ENCODE measurements around the gene RNLS. TPM values are rescaled to one million over a fixed set of nuclear protein-coding genes. Genes with fewer than 3 reads are reported as not detected.

The RNLS gene
- total RNA-seq, 1 donor from 2014 or later = 6.0 TPM

DNA sequence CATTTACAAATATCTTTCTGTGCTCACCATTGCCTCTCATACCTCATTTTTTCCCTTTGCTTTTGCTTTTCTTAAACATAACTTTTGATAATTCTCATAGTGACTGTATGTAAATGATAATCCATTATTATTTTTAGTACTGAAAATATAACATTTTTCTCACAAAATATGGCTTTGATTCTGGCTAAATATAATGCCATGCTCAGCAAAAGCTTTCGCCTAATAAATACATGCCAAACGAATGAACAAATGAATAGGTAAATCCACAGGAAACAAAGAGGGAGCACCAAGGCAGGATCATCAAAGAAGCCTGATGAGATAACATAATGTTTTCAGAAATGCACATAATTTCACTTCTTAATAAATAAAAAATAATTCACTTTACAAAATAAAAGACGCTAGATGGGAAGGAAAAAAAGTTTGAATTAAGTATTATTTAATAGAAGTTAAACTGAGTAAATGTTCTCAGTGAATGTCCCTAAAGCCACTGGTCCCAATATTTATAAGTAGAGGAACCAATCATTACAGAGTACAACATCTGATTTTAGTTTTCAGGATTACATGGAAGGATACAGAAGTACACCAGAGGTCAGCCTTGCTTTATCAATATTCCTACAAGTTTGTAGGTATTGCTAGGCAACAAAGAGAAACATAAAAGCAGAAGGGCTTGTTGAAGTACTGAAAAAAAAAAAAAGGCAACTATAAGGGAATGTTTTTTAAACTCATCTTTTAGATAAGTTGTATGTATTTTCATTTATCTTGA is 52.3 kb downstream of the RNLS start:
- H3K9me3 Mint-ChIP-seq (ENCODE audit: unreplicated experiment) = no peaks in the 10 kb centered on the region
- no peak overlapping the region for H3K27ac Mint-ChIP-seq (ENCODE audit: unreplicated experiment)
- H3K27me3 Mint-ChIP-seq (ENCODE audit: unreplicated experiment) = no peaks in the 10 kb centered on the region
- no peaks in the 10 kb centered on the region for H3K36me3 Mint-ChIP-seq (ENCODE audit: low read depth, unreplicated experiment)
- H3K4me1 Mint-ChIP-seq (ENCODE audit: unreplicated experiment) = peaks cover 32% of the 10 kb centered on the region
- DNase-seq (ENCODE audit: low spot score) = no peak
- TF ChIP-seq, protein P1, sequence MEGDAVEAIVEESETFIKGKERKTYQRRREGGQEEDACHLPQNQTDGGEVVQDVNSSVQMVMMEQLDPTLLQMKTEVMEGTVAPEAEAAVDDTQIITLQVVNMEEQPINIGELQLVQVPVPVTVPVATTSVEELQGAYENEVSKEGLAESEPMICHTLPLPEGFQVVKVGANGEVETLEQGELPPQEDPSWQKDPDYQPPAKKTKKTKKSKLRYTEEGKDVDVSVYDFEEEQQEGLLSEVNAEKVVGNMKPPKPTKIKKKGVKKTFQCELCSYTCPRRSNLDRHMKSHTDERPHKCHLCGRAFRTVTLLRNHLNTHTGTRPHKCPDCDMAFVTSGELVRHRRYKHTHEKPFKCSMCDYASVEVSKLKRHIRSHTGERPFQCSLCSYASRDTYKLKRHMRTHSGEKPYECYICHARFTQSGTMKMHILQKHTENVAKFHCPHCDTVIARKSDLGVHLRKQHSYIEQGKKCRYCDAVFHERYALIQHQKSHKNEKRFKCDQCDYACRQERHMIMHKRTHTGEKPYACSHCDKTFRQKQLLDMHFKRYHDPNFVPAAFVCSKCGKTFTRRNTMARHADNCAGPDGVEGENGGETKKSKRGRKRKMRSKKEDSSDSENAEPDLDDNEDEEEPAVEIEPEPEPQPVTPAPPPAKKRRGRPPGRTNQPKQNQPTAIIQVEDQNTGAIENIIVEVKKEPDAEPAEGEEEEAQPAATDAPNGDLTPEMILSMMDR (IDR thresholded peaks at IDR 0.05; ENCODE audit: unreplicated experiment) = no peak
- no peak overlapping the region for H3K4me3 Mint-ChIP-seq (ENCODE audit: unreplicated experiment)

DNA sequence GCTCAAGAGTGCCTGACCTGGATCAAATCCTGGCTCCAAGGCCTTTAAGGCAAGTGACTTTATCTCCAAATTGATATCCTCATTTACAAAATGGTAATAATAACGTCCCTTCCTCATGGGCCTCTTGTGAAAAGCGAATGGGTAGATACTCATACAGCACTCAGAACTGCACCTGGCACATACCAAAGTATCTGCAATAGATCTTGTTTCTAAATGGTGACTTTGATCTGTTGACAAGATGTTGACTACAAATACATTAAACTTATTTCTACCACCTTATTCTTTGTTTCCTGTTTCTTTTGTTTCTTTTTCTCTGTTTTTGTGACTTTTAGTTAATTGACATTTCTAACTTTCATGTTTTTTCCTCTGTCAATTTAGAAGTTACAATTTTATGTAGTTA is 53.0 kb downstream of the RNLS start:
- no peak overlapping the region for H3K4me3 Mint-ChIP-seq (ENCODE audit: unreplicated experiment)
- no peak for DNase-seq (ENCODE audit: low spot score)
- no peaks in the 10 kb centered on the region for H3K27me3 Mint-ChIP-seq (ENCODE audit: unreplicated experiment)
- no peaks in the 10 kb centered on the region for H3K36me3 Mint-ChIP-seq (ENCODE audit: low read depth, unreplicated experiment)
- H3K9me3 Mint-ChIP-seq (ENCODE audit: unreplicated experiment) = no peaks in the 10 kb centered on the region
- H3K4me1 Mint-ChIP-seq (ENCODE audit: unreplicated experiment) = peaks cover 32% of the 10 kb centered on the region
- no peak overlapping the region for H3K27ac Mint-ChIP-seq (ENCODE audit: unreplicated experiment)
- TF ChIP-seq, protein P1 (IDR thresholded peaks at IDR 0.05; ENCODE audit: unreplicated experiment) = no peak

- no peak for DNase-seq (ENCODE audit: low spot score)
- Mint-ChIP-seq H3K27ac (ENCODE audit: unreplicated experiment) (peak overlapping the region; percentile 6), H3K4me1 (ENCODE audit: unreplicated experiment) (peaks cover 34% of the 10 kb centered on the region), H3K9me3 (ENCODE audit: unreplicated experiment) (no peaks in the 10 kb centered on the region), H3K4me3 (ENCODE audit: unreplicated experiment) (no peak overlapping the region), H3K36me3 (ENCODE audit: low read depth, unreplicated experiment) (no peaks in the 10 kb centered on the region), H3K27me3 (ENCODE audit: unreplicated experiment) (no peaks in the 10 kb centered on the region)
- TF ChIP-seq, protein P1 (IDR thresholded peaks at IDR 0.05; ENCODE audit: unreplicated experiment) = no peak
These were observed 54.1 kb downstream of the RNLS start for GRCh38 chr10:88528806-88529570.

DNA sequence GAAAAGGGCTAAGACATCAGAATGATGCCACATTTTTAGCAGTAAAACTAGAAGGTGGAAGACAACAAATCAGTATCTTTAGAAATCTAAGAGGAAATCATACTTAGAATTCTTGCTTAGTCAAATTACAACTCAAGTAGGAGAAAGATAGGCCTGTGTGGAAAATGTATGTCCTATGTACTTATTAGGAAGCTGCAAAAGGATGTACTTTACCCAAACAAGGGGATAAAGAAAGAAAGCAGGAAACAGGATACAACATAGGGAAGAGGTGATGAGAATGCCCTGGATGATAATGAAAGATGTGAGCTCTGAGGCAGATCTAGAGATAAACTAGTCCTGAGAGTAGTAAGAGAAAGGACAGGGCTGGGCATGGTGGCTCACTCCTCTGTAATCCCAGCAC is 54.9 kb downstream of the RNLS start:
- H3K9me3 Mint-ChIP-seq (ENCODE audit: unreplicated experiment) = no peaks in the 10 kb centered on the region
- H3K27me3 Mint-ChIP-seq (ENCODE audit: unreplicated experiment) = no peaks in the 10 kb centered on the region
- no peak overlapping the region for H3K4me3 Mint-ChIP-seq (ENCODE audit: unreplicated experiment)
- H3K36me3 Mint-ChIP-seq (ENCODE audit: low read depth, unreplicated experiment) = no peaks in the 10 kb centered on the region
- no peak for DNase-seq (ENCODE audit: low spot score)
- H3K27ac Mint-ChIP-seq (ENCODE audit: unreplicated experiment) = peak overlapping the region; percentile 86
- H3K4me1 Mint-ChIP-seq (ENCODE audit: unreplicated experiment) = peaks cover 42% of the 10 kb centered on the region
- TF ChIP-seq, protein P1 (IDR thresholded peaks at IDR 0.05; ENCODE audit: unreplicated experiment) = no peak

DNA sequence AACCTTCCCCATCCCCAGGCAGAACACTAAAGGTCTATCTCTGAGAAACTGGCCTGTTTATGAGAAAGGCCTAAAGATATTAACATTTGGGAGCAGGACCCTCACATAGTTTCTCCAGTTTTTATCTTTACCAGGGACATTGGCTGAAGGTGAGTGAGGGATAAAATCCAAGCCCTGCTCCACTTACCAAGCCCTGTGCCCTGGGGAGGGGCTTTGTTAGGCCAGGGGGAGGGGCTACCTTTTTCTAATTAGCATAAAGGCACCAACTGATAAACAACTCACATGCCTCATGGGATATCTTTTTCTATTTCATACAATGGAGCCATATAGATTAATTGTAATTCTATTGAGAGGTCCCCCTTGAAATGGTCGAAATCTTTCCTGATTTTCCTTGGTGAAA is 55.9 kb downstream of the RNLS start:
- Mint-ChIP-seq H3K27me3 (ENCODE audit: unreplicated experiment) (no peaks in the 10 kb centered on the region), H3K36me3 (ENCODE audit: low read depth, unreplicated experiment) (no peaks in the 10 kb centered on the region), H3K9me3 (ENCODE audit: unreplicated experiment) (no peaks in the 10 kb centered on the region), H3K4me1 (ENCODE audit: unreplicated experiment) (peaks cover 52% of the 10 kb centered on the region), H3K27ac (ENCODE audit: unreplicated experiment) (peak overlapping the region; percentile 86), H3K4me3 (ENCODE audit: unreplicated experiment) (no peak overlapping the region)
- TF ChIP-seq, protein P1 (IDR thresholded peaks at IDR 0.05; ENCODE audit: unreplicated experiment) = no peak
- DNase-seq (ENCODE audit: low spot score) = no peak

Data from endothelial cell (in vitro differentiated cells).